ENCODE measurements around the gene SLC1A5. TPM values are rescaled to one million over a fixed set of nuclear protein-coding genes. Genes with fewer than 3 reads are reported as not detected.

Gene SLC1A5
- polyA plus RNA-seq, 3 donors, result 34.6 to 64.9 (median 57.3) TPM

- Histone ChIP-seq H3K79me2 (ENCODE audit: insufficient read depth, low read length) (peaks cover 54% of the 10 kb centered on the region), H3K4me3 (replicated peaks in 1 of 3; ENCODE audit: low read depth in 2 of 3, low read length in 3 of 3) (peak within 1 kb of the TSS; percentile 85 to 97 (median 97)), H3K4me1 (ENCODE audit: control insufficient read depth in 1 of 2, insufficient read depth in 2 of 2, low read length in 2 of 2) (peaks cover 42 to 47% of the 10 kb centered on the region in 2 donors), H3K4me2 (replicated peaks; ENCODE audit: extremely low read depth, low read length, poor library complexity, severe bottlenecking) (peak within 1 kb of the TSS; percentile 87), H3K9me3 (replicated peaks in 1 of 2; ENCODE audit: control insufficient read depth in 1 of 2, insufficient read depth in 1 of 2, low read length in 2 of 2) (no peaks in the 10 kb centered on the region), H3K36me3 (replicated peaks in 1 of 2; ENCODE audit: control insufficient read depth in 1 of 2, insufficient read depth in 2 of 2, low read length in 2 of 2) (peaks cover 0 to 20% of the 10 kb centered on the region in 2 donors), H2AFZ (ENCODE audit: insufficient read depth, low read depth, low read length, poor library complexity, severe bottlenecking) (peak within 1 kb of the TSS; percentile 81), H4K20me1 (ENCODE audit: insufficient read depth, low read length) (peaks cover 47% of the 10 kb centered on the region), H3K27ac (ENCODE audit: low read depth in 1 of 2, low read length in 2 of 2) (peak within 1 kb of the TSS in 1 of 2 donors; percentile 81), H3K27me3 (ENCODE audit: control insufficient read depth in 2 of 2, insufficient read depth in 2 of 2, low read length in 2 of 2) (no peaks in the 10 kb centered on the region), H3K9ac (ENCODE audit: insufficient read depth, low read length, poor library complexity, severe bottlenecking) (peak within 1 kb of the TSS; percentile 86)
- peak in 2 of 3 donors; percentile 49 to 56 for DNase-seq
- WGBS (ENCODE audit: insufficient coverage), result 1% methylated on average over 52 of the region's 74 CpGs
- Mint-ChIP-seq H3K27me3 (ENCODE audit: low read depth in 3 of 3) (peaks cover 0 to 1% (median 0%) of the 10 kb centered on the region in 3 donors), H3K4me3 (peak within 1 kb of the TSS; percentile 98 to 99), H3K36me3 (peaks cover 15 to 42% of the 10 kb centered on the region in 2 donors), H3K27ac (peak within 1 kb of the TSS; percentile 84 to 96 (median 90)), H3K4me1 (peaks cover 49% of the 10 kb centered on the region), H3K9me3 (no peaks in the 10 kb centered on the region)
- intact Hi-C loops (cut with micrococcal nuclease), result loop anchor here in 1 of 2 donors (10.0 kb wide), 1 partner anchor 222 kb away; no protein-coding TSS in a partner anchor
- no peak for TF ChIP-seq CTCF (IDR thresholded peaks at IDR 0.05)
Observed at GRCh38 chr19:46746281-46747057, 41.9 kb downstream of the SLC1A5 start, which contains the start of gene STRN4. Gene STRN4, minus strand, starts transcription at chr19:46746450. Its CDS starts 20 bp downstream, at chr19:46746430.

DNA sequence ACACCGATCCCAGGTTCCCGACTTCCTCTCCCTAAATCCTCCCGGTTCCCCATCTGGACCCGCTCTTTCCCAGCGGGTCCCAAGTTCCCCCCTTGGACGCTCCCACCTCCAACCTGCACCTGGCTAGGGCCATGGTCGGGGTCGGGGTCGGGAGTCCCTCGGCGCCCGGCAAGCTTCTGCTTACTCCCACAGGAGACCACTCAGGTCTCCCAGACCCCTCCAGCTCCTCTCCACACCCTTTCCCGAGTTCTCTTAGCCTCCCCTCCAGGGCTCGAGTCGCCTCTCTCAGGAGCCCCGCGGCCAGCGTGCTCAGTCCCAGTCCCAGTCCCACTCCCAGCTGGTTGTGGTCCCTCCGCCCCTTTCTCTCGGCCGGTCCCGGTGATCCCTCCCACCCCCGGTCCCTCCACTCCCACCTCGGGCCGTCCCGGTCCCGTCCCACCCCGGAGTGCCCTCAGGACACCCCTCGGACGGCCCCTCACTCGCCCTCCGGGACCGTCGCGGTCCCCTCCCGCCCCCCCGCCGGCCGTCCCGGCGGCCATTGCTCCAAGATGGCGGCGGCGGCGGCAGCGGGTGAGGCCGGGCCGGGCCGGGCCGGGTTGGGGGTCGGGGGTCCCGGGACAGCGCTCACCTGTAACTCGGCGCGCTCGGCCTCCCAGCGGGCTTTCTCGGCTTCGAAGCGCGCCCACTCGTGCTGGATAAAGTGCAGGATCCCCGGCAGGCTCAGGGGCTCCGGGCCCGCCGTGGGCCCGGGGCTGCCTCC, 42.7 kb downstream of the SLC1A5 start, which contains the start of gene FKRP:
Gene FKRP, plus strand, starts transcription at position 537 of the 760 bp plus-strand sequence. CDS start 9,394 bp downstream, outside the sequence.
- peaks cover 0 to 1% (median 0%) of the 10 kb centered on the region in 3 donors for H3K27me3 Mint-ChIP-seq (ENCODE audit: low read depth in 3 of 3)
- Histone ChIP-seq H3K36me3 (replicated peaks in 1 of 2; ENCODE audit: control insufficient read depth in 1 of 2, insufficient read depth in 2 of 2, low read length in 2 of 2) (peaks cover 4 to 25% of the 10 kb centered on the region in 2 donors), H4K20me1 (ENCODE audit: insufficient read depth, low read length) (peaks cover 54% of the 10 kb centered on the region), H3K27me3 (ENCODE audit: control insufficient read depth in 2 of 2, insufficient read depth in 2 of 2, low read length in 2 of 2) (no peaks in the 10 kb centered on the region), H3K9me3 (replicated peaks in 1 of 2; ENCODE audit: control insufficient read depth in 1 of 2, insufficient read depth in 1 of 2, low read length in 2 of 2) (no peaks in the 10 kb centered on the region), H3K9ac (ENCODE audit: insufficient read depth, low read length, poor library complexity, severe bottlenecking) (peak within 1 kb of the TSS; percentile 86), H3K27ac (ENCODE audit: low read depth in 1 of 2, low read length in 2 of 2) (peak within 1 kb of the TSS in 1 of 2 donors; percentile 81), H3K4me2 (replicated peaks; ENCODE audit: extremely low read depth, low read length, poor library complexity, severe bottlenecking) (peak within 1 kb of the TSS; percentile 87), H3K4me3 (replicated peaks in 1 of 3; ENCODE audit: low read depth in 2 of 3, low read length in 3 of 3) (peak within 1 kb of the TSS; percentile 85 to 97 (median 97)), H3K79me2 (ENCODE audit: insufficient read depth, low read length) (peaks cover 62% of the 10 kb centered on the region), H2AFZ (ENCODE audit: insufficient read depth, low read depth, low read length, poor library complexity, severe bottlenecking) (peak within 1 kb of the TSS; percentile 81), H3K4me1 (ENCODE audit: control insufficient read depth in 1 of 2, insufficient read depth in 2 of 2, low read length in 2 of 2) (peaks cover 43 to 54% of the 10 kb centered on the region in 2 donors)
- peaks cover 55% of the 10 kb centered on the region for H3K4me1 Mint-ChIP-seq
- H3K9me3 Mint-ChIP-seq, result no peaks in the 10 kb centered on the region
- intact Hi-C loops (cut with micrococcal nuclease), result loop anchor here in 1 of 2 donors (1.0 to 10.0 kb wide), 2 partner anchors 11 to 221 kb away; no protein-coding TSS in a partner anchor
- WGBS (ENCODE audit: insufficient coverage), result under 1% methylated on average over 48 of the region's 68 CpGs
- peak within 1 kb of the TSS; percentile 84 to 96 (median 90) for H3K27ac Mint-ChIP-seq
- no peak for DNase-seq
- TF ChIP-seq CTCF (IDR thresholded peaks at IDR 0.05), result no peak
- H3K4me3 Mint-ChIP-seq, result peak within 1 kb of the TSS; percentile 98 to 99
- H3K36me3 Mint-ChIP-seq, result peaks cover 19 to 45% of the 10 kb centered on the region in 2 donors

Data from CD14-positive monocyte (primary cell).